ENCODE results near the gene GRIK4. TPM values are rescaled to one million over a fixed set of nuclear protein-coding genes. Genes with fewer than 3 reads are reported as not detected.

The GRIK4 gene
- total and polyA plus RNA-seq, 2 donors (not counting 1 experiment from before 2014, with no cell fraction given), result 0.12 to 0.27 TPM

DNA sequence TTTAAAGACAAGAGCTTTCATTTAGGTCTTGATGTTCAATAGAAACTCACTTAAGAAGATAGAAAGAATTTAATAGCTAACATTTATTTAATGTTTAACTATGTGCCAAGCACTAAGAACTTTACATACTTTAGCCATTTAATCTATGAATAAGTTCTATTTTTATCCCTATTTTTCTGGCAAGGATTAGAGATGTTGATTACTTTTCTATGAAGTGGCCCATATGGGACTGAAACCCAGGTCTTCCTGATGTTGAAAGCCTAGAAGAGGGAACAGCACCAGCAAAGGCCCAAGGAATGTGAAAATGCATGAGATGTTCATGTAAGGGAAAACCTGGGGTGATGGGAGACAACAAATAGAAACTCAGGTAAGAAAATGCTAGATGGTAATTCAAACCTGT lies 497.0 kb downstream of the GRIK4 start:
- Histone ChIP-seq H2AFZ (ENCODE audit: insufficient read depth, low read depth, low read length, poor library complexity, severe bottlenecking) (no peak overlapping the region), H3K9me3 (ENCODE audit: control extremely low read depth in 1 of 3, control insufficient read depth in 2 of 3, insufficient read depth in 1 of 3, low read length in 2 of 3) (peaks cover 0 to 3% (median 1%) of the 10 kb centered on the region in 3 donors), H3K4me3 (ENCODE audit: control extremely low read depth in 1 of 5, extremely low read depth in 1 of 5, insufficient read depth in 1 of 5, low read depth in 2 of 5, low read length in 4 of 5) (no peak overlapping the region), H4K20me1 (ENCODE audit: control insufficient read depth, insufficient read depth, low read length, poor library complexity, severe bottlenecking) (no peaks in the 10 kb centered on the region), H3K9ac (ENCODE audit: low read length) (no peak overlapping the region), H3K79me2 (ENCODE audit: control insufficient read depth, insufficient read depth, low read length) (no peaks in the 10 kb centered on the region), H3K27me3 (replicated peaks in 1 of 4; ENCODE audit: control extremely low read depth in 1 of 4, control insufficient read depth in 3 of 4, insufficient read depth in 4 of 4, low read length in 3 of 4) (peaks cover 0 to 12% (median 4%) of the 10 kb centered on the region in 4 experiments), H3K27ac (ENCODE audit: low read length in 2 of 2) (no peak overlapping the region), H3K4me1 (ENCODE audit: control insufficient read depth in 2 of 2, insufficient read depth in 2 of 2, low read length in 2 of 2) (no peaks in the 10 kb centered on the region), H3K4me2 (replicated peaks; ENCODE audit: low read depth, low read length, poor library complexity, severe bottlenecking) (no peak overlapping the region), H3K36me3 (replicated peaks in 1 of 2; ENCODE audit: control extremely low read depth in 1 of 2, control insufficient read depth in 1 of 2, extremely low read depth in 1 of 2, insufficient read depth in 2 of 2, low read length in 1 of 2) (no peaks in the 10 kb centered on the region)
- Mint-ChIP-seq H3K4me1 (no peaks in the 10 kb centered on the region), H3K27me3 (peaks cover 45% of the 10 kb centered on the region), H3K27ac (no peak overlapping the region), H3K9me3 (ENCODE audit: insufficient read depth) (no peaks in the 10 kb centered on the region), H3K4me3 (no peak overlapping the region)
- ATAC-seq (ENCODE audit: low read depth) (no peak), DNase-seq (no peak)
- TF ChIP-seq, protein P1, sequence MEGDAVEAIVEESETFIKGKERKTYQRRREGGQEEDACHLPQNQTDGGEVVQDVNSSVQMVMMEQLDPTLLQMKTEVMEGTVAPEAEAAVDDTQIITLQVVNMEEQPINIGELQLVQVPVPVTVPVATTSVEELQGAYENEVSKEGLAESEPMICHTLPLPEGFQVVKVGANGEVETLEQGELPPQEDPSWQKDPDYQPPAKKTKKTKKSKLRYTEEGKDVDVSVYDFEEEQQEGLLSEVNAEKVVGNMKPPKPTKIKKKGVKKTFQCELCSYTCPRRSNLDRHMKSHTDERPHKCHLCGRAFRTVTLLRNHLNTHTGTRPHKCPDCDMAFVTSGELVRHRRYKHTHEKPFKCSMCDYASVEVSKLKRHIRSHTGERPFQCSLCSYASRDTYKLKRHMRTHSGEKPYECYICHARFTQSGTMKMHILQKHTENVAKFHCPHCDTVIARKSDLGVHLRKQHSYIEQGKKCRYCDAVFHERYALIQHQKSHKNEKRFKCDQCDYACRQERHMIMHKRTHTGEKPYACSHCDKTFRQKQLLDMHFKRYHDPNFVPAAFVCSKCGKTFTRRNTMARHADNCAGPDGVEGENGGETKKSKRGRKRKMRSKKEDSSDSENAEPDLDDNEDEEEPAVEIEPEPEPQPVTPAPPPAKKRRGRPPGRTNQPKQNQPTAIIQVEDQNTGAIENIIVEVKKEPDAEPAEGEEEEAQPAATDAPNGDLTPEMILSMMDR (IDR thresholded peaks at IDR 0.05), result no peak
- TF ChIP-seq EZH2 (IDR thresholded peaks at IDR 0.05; ENCODE audit: borderline replicate concordance, insufficient read depth, low read depth, low read length, poor library complexity, severe bottlenecking), result no peak
- POLR2A ChIA-PET, result no interaction called here
- intact Hi-C loops (cut with micrococcal nuclease), result no loop called here
- CTCF ChIA-PET, result no interaction called here

DNA sequence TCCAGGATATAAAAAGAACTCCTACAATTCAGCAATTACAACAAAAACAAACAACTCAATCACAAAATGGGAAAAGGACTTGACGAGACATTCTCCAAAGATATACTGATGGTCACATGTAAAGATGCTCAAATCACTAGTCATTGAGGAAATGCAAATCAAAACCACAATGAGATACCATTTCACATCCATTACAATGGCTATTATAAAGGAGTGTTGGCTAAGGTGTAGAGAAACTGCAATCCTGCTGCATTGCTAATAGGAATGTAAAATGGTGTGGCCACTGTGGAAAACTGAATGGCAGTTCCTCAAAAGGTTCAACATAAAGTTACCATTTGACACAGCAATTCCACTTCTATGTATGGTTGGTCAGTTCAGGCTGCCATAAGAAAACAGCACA lies 500.5 kb downstream of the GRIK4 start:
- Histone ChIP-seq H3K9ac (ENCODE audit: low read length) (no peak overlapping the region), H3K36me3 (replicated peaks in 1 of 2; ENCODE audit: control extremely low read depth in 1 of 2, control insufficient read depth in 1 of 2, extremely low read depth in 1 of 2, insufficient read depth in 2 of 2, low read length in 1 of 2) (no peaks in the 10 kb centered on the region), H3K27me3 (replicated peaks in 1 of 4; ENCODE audit: control extremely low read depth in 1 of 4, control insufficient read depth in 3 of 4, insufficient read depth in 4 of 4, low read length in 3 of 4) (peaks cover 0 to 12% (median 5%) of the 10 kb centered on the region in 4 experiments), H2AFZ (ENCODE audit: insufficient read depth, low read depth, low read length, poor library complexity, severe bottlenecking) (no peak overlapping the region), H4K20me1 (ENCODE audit: control insufficient read depth, insufficient read depth, low read length, poor library complexity, severe bottlenecking) (no peaks in the 10 kb centered on the region), H3K9me3 (ENCODE audit: control extremely low read depth in 1 of 3, control insufficient read depth in 2 of 3, insufficient read depth in 1 of 3, low read length in 2 of 3) (peaks cover 0 to 1% (median 0%) of the 10 kb centered on the region in 3 donors), H3K79me2 (ENCODE audit: control insufficient read depth, insufficient read depth, low read length) (no peaks in the 10 kb centered on the region), H3K27ac (ENCODE audit: low read length in 2 of 2) (no peak overlapping the region), H3K4me3 (ENCODE audit: control extremely low read depth in 1 of 5, extremely low read depth in 1 of 5, insufficient read depth in 1 of 5, low read depth in 2 of 5, low read length in 4 of 5) (no peak overlapping the region), H3K4me2 (replicated peaks; ENCODE audit: low read depth, low read length, poor library complexity, severe bottlenecking) (no peak overlapping the region), H3K4me1 (ENCODE audit: control insufficient read depth in 2 of 2, insufficient read depth in 2 of 2, low read length in 2 of 2) (no peaks in the 10 kb centered on the region)
- no peak for TF ChIP-seq EZH2 (IDR thresholded peaks at IDR 0.05; ENCODE audit: borderline replicate concordance, insufficient read depth, low read depth, low read length, poor library complexity, severe bottlenecking)
- TF ChIP-seq, protein P1 (IDR thresholded peaks at IDR 0.05), result no peak
- no peak overlapping the region for H3K4me3 Mint-ChIP-seq
- intact Hi-C loops (cut with micrococcal nuclease), result no loop called here
- POLR2A ChIA-PET, result no interaction called here
- no peak for ATAC-seq (ENCODE audit: low read depth)
- H3K4me1 Mint-ChIP-seq, result no peaks in the 10 kb centered on the region
- no peak overlapping the region for H3K27ac Mint-ChIP-seq
- H3K9me3 Mint-ChIP-seq (ENCODE audit: insufficient read depth), result no peaks in the 10 kb centered on the region
- WGBS (ENCODE audit: insufficient coverage), result no CpG with 5 or more reads among the region's 1 CpG
- no peak for DNase-seq
- CTCF ChIA-PET, result no interaction called here
- peaks cover 35% of the 10 kb centered on the region for H3K27me3 Mint-ChIP-seq
